ES-I3 (cell line): ENCODE measurements around the gene CLASP1.
"Not testable (repeated sequence)": the region's sequence is repeated elsewhere in the genome, so short reads cannot be mapped to it uniquely, and the experiment has no call there.

Experiments
- H3K36me3 ChIP-seq: 2 replicates; pipeline ENCODE4 v1.6.1; 2013; ENCODE audit warnings: mild to moderate bottlenecking, low read length, control low read depth, moderate library complexity; ENCODE audit not compliant: insufficient read depth
- H3K4me1 ChIP-seq: 2 replicates; pipeline ENCODE4 v1.6.1; 2013; ENCODE audit warnings: mild to moderate bottlenecking, control low read depth, low read length; ENCODE audit not compliant: insufficient read depth
- H3K9ac ChIP-seq: 2 replicates; pipeline ENCODE4 v1.6.1; 2013; ENCODE audit warnings: low read depth, mild to moderate bottlenecking, low read length, moderate library complexity
- H3K9me3 ChIP-seq: 2 replicates; pipeline ENCODE4 v1.6.1; 2013; ENCODE audit warnings: mild to moderate bottlenecking, low read length, moderate library complexity; ENCODE audit not compliant: control insufficient read depth, insufficient read depth

Gene CLASP1

GRCh38 chr2:121359170-121359569, 290.1 kb downstream of the CLASP1 start:
- H3K9ac ChIP-seq: no peak overlapping the region
- H3K9me3 ChIP-seq: no peaks in the 10 kb centered on the region
- peaks cover 4% of the 10 kb centered on the region; the same call in 1 of the 2 replicates for H3K36me3 ChIP-seq
- H3K4me1 ChIP-seq: no peaks in the 10 kb centered on the region

GRCh38 chr2:121358291-121358690, 291.0 kb downstream of the CLASP1 start:
- peaks cover 7% of the 10 kb centered on the region; the same call in 1 of the 2 replicates for H3K36me3 ChIP-seq
- H3K4me1 ChIP-seq: no peaks in the 10 kb centered on the region
- H3K9me3 ChIP-seq: no peaks in the 10 kb centered on the region
- no peak overlapping the region for H3K9ac ChIP-seq

- Histone ChIP-seq H3K36me3 (peaks cover 7% of the 10 kb centered on the region), H3K4me1 (no peaks in the 10 kb centered on the region), H3K9me3 (no peaks in the 10 kb centered on the region), H3K9ac (no peak overlapping the region)
Observed at GRCh38 chr2:121356058-121356640, 293.1 kb downstream of the CLASP1 start.

- no peak overlapping the region for H3K9ac ChIP-seq
- no peaks in the 10 kb centered on the region for H3K9me3 ChIP-seq
- peaks cover 7% of the 10 kb centered on the region for H3K36me3 ChIP-seq
- no peaks in the 10 kb centered on the region for H3K4me1 ChIP-seq
Observed at GRCh38 chr2:121355488-121355887, 293.8 kb downstream of the CLASP1 start.

GRCh38 chr2:121351521-121352318, 297.5 kb downstream of the CLASP1 start:
- Histone ChIP-seq H3K36me3 (peaks cover 9% of the 10 kb centered on the region), H3K9me3 (no peaks in the 10 kb centered on the region), H3K9ac (no peak overlapping the region), H3K4me1 (no peaks in the 10 kb centered on the region)

GRCh38 chr2:121350890-121351289, 298.4 kb downstream of the CLASP1 start:
- no peaks in the 10 kb centered on the region for H3K4me1 ChIP-seq
- no peaks in the 10 kb centered on the region for H3K9me3 ChIP-seq
- peaks cover 9% of the 10 kb centered on the region for H3K36me3 ChIP-seq
- H3K9ac ChIP-seq: no peak overlapping the region

- Histone ChIP-seq H3K9me3 (no peaks in the 10 kb centered on the region), H3K9ac (no peak overlapping the region), H3K36me3 (peaks cover 13% of the 10 kb centered on the region), H3K4me1 (no peaks in the 10 kb centered on the region)
Observed at GRCh38 chr2:121350402-121350775, 298.9 kb downstream of the CLASP1 start.

GRCh38 chr2:121349721-121350401, 299.4 kb downstream of the CLASP1 start:
- peaks cover 17% of the 10 kb centered on the region for H3K36me3 ChIP-seq
- H3K9me3 ChIP-seq: no peaks in the 10 kb centered on the region
- no peak overlapping the region for H3K9ac ChIP-seq
- no peaks in the 10 kb centered on the region for H3K4me1 ChIP-seq

GRCh38 chr2:121348128-121348740, 301.0 kb downstream of the CLASP1 start:
- peaks cover 13% of the 10 kb centered on the region for H3K36me3 ChIP-seq

GRCh38 chr2:121346859-121347258, 302.4 kb downstream of the CLASP1 start:
- no peaks in the 10 kb centered on the region for H3K4me1 ChIP-seq
- no peak overlapping the region for H3K9ac ChIP-seq
- H3K36me3 ChIP-seq: peaks cover 13% of the 10 kb centered on the region
- no peaks in the 10 kb centered on the region for H3K9me3 ChIP-seq

More at GRCh38 chr2:121348128-121348740, 301.0 kb downstream of the CLASP1 start:
- no peak overlapping the region for H3K9ac ChIP-seq
- H3K9me3 ChIP-seq: no peaks in the 10 kb centered on the region
- no peaks in the 10 kb centered on the region for H3K4me1 ChIP-seq

- no peaks in the 10 kb centered on the region for H3K4me1 ChIP-seq
- no peaks in the 10 kb centered on the region for H3K9me3 ChIP-seq
- H3K36me3 ChIP-seq: peaks cover 13% of the 10 kb centered on the region
- H3K9ac ChIP-seq: no peak overlapping the region
Observed at GRCh38 chr2:121346407-121346806, 302.9 kb downstream of the CLASP1 start.

- Histone ChIP-seq H3K4me1 (no peaks in the 10 kb centered on the region), H3K9ac (no peak overlapping the region), H3K9me3 (no peaks in the 10 kb centered on the region), H3K36me3 (peaks cover 13% of the 10 kb centered on the region)
Observed at GRCh38 chr2:121345887-121346286, 303.4 kb downstream of the CLASP1 start.

GRCh38 chr2:121345101-121345500, 304.2 kb downstream of the CLASP1 start:
- Histone ChIP-seq H3K9me3 (no peaks in the 10 kb centered on the region), H3K36me3 (peaks cover 13% of the 10 kb centered on the region), H3K9ac (no peak overlapping the region), H3K4me1 (no peaks in the 10 kb centered on the region)

GRCh38 chr2:121343828-121344399, 305.3 kb downstream of the CLASP1 start:
- not testable (repeated sequence) for H3K4me1 ChIP-seq, H3K9ac ChIP-seq, H3K9me3 ChIP-seq
- H3K36me3 ChIP-seq: peaks cover 16% of the 10 kb centered on the region
